K562 (cell line): ENCODE measurements around the gene CPHXL2. TPM values are rescaled to one million over a fixed set of nuclear protein-coding genes. Genes with fewer than 3 reads are reported as not detected.

Source experiments
- ARID1B ChIP-seq: fragments of 450-650 bp; IDR thresholded peaks from 2 replicates; pipeline ENCODE4 v1.6.1; 2016; ENCODE audit warnings: antibody characterized with exemption, mild to moderate bottlenecking, inconsistent platforms
- ATF7 ChIP-seq: fragments of 450-650 bp; IDR thresholded peaks from 2 replicates; pipeline ENCODE4 v1.7.1; 2014; ENCODE audit warnings: mild to moderate bottlenecking, moderate library complexity
- CEBPG ChIP-seq, 3 experiments: fragments of 200-800 bp in 1 of 3; sonication (Bioruptor generic) in 1 of 3; sonication (generic) in 1 of 3; formaldehyde crosslinking in 1 of 3; IDR thresholded peaks in 2 of 3; conservative IDR thresholded peaks in 1 of 3; 2 replicates each; pipeline versions ENCODE4 v1.6.1 to v1.8.0; 2016 to 2022; ENCODE audit warnings: missing compliant biosample characterization in 2 of 3, missing genetic modification characterization in 2 of 3, mild to moderate bottlenecking in 1 of 3, missing genetic modification reagents in 1 of 3
- ERF ChIP-seq: fragments of 450-650 bp; formaldehyde crosslinking; IDR thresholded peaks from 2 replicates; pipeline ENCODE4 v1.4.0; 2020; ENCODE audit warnings: mild to moderate bottlenecking, mixed read lengths
- ETV5 ChIP-seq: sonication (generic); formaldehyde crosslinking; IDR thresholded peaks from 2 replicates; pipeline ENCODE4 v1.4.0; 2020; ENCODE audit warnings: low read depth, mild to moderate bottlenecking, missing genetic modification reagents
- HDAC2 ChIP-seq: fragments of 450-650 bp; IDR thresholded peaks from 2 replicates; pipeline ENCODE4 v1.6.1; 2016; ENCODE audit warnings: mild to moderate bottlenecking
- IRF2 ChIP-seq: sonication (generic); formaldehyde crosslinking; IDR thresholded peaks from 2 replicates; pipeline ENCODE4 v1.8.1; 2022; ENCODE audit warnings: mild to moderate bottlenecking, missing genetic modification reagents
- KLF16 ChIP-seq: IDR thresholded peaks from 2 replicates; pipeline ENCODE4 v1.6.1; 2016; ENCODE audit warnings: antibody characterized with exemption
- LEF1 ChIP-seq: fragments of 450-650 bp; IDR thresholded peaks from 2 replicates; pipeline ENCODE4 v1.6.1; 2016; ENCODE audit warnings: mild to moderate bottlenecking
- NFIC ChIP-seq: fragments of 450-650 bp; IDR thresholded peaks from 2 replicates; pipeline ENCODE4 v1.6.1; 2017; ENCODE audit warnings: mild to moderate bottlenecking, inconsistent platforms
- OTX1 ChIP-seq: fragments of 450-650 bp; formaldehyde crosslinking; IDR thresholded peaks from 2 replicates; pipeline ENCODE4 v1.4.0; 2022; ENCODE audit warnings: mild to moderate bottlenecking
- RBFOX2 ChIP-seq: fragments of 200-400 bp; formaldehyde crosslinking; IDR thresholded peaks from 2 replicates; pipeline ENCODE4 v1.6.1; 2017; ENCODE audit warnings: low read depth, mild to moderate bottlenecking, low read length, moderate library complexity
- RCOR1 ChIP-seq, 2 experiments: IDR thresholded peaks; 2 replicates each; pipeline ENCODE4 v1.6.1; 2012; ENCODE audit warnings: low read depth in 2 of 2, low read length in 2 of 2, borderline replicate concordance in 1 of 2, improper control_type of control experiment in 1 of 2
- SIN3A ChIP-seq, 2 experiments: fragments of 150-350 bp in 1 of 2; IDR thresholded peaks; 2 replicates each; pipeline ENCODE4 v1.6.1; 2011 to 2016; ENCODE audit warnings: borderline replicate concordance in 2 of 2, low read depth in 2 of 2, low read length in 2 of 2, mild to moderate bottlenecking in 2 of 2, moderate library complexity in 2 of 2; ENCODE audit not compliant: control insufficient read depth in 1 of 2
- SMARCA4 ChIP-seq: fragments of 450-650 bp; IDR thresholded peaks from 2 replicates; pipeline ENCODE4 v1.6.1; 2016
- TEAD4 ChIP-seq, 2 experiments: sonication (generic) in 1 of 2; formaldehyde crosslinking in 1 of 2; IDR thresholded peaks; 2 replicates each; pipeline versions ENCODE4 v1.6.1 to v1.8.0; 2012 to 2022; ENCODE audit warnings: borderline replicate concordance in 1 of 2, inconsistent platforms in 1 of 2, low read length in 1 of 2, mild to moderate bottlenecking in 1 of 2, missing genetic modification reagents in 1 of 2
- polyA plus RNA-seq, 8 experiments: library from polyadenylated mRNA; depleted of rRNA in 4 of 8; stranded (reverse) in 5 of 8; unstranded in 3 of 8; fragments of >200 nt; fragmentation: Nextera tagmentation in 2 of 8; fragmentation: Illumina TruSeq in 1 of 8; extraction: Ambion mirVana in 2 of 8; extraction: Trizol in 1 of 8; gene quantifications; 2 replicates each; pipeline versions ENCODE4 v1.2.1 to v1.2.3, GENCODE V29; 2011 to 2014; ENCODE audit warnings: inconsistent platforms in 1 of 8, missing spikeins in 1 of 8
- total RNA-seq, 7 experiments: library from RNA; depleted of rRNA in 6 of 7; stranded (reverse); fragments of >200 nt in 6 of 7; fragmentation: Illumina TruSeq in 2 of 7; extraction: Trizol in 2 of 7; gene quantifications; 2 replicates each; pipeline versions ENCODE4 v1.2.1 to v1.2.3, GENCODE V29; 2011 to 2021; ENCODE audit warnings: low replicate concordance in 1 of 7
- TF ChIP-seq, protein P1 (sequence below), 2 experiments: IDR thresholded peaks in 1 of 2; conservative IDR thresholded peaks in 1 of 2; 2 replicates each; pipeline ENCODE4 v1.6.1; 2016; ENCODE audit warnings: low read depth in 2 of 2, mild to moderate bottlenecking in 1 of 2, missing compliant biosample characterization in 1 of 2, missing genetic modification characterization in 1 of 2, moderate library complexity in 1 of 2
- TF ChIP-seq, protein P2 (sequence below), 2 experiments: fragments of 450-650 bp; IDR thresholded peaks; 2 replicates each; pipeline ENCODE4 v1.6.1; 2018; ENCODE audit warnings: mild to moderate bottlenecking in 2 of 2, low read depth in 1 of 2; ENCODE audit not compliant: partially characterized antibody in 2 of 2
- TF ChIP-seq, protein P3 (sequence below): IDR thresholded peaks from 2 replicates; pipeline ENCODE4 v1.6.1; 2012; ENCODE audit warnings: low read depth, low read length, improper control_type of control experiment, borderline replicate concordance

CPHXL2 gene
- total and polyA plus RNA-seq, 9 of the 15 experiments (the other 6 are each of a cell fraction or from before 2014, with no cell fraction given) = not detected

DNA sequence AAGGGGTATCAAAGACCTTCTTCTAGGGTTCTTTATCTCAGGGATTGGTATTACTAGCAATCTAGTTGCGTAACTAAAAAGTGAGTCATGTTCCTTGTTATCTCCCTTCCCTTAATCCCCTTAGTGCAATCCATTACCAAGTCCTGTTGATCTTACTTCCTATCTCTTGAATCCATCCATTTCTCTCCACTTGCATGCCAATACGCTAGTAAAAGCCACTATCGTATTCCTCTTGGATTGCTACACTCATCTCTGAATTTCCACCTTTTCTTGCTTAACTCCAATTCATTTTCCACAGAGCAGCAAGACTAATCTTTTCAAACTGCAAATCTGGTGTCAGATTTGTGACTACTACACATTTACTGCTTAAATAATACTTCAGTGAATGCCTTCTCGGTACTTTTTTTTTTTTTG lies 51.9 kb downstream of the CPHXL2 start (continued):
- TF ChIP-seq RCOR1 (IDR thresholded peaks at IDR 0.05; ENCODE audit: borderline replicate concordance in 1 of 2, low read depth in 2 of 2, low read length in 2 of 2) = peak in 1 of 2 experiments; percentile 92; a peak in 2 of 4 replicates
- 0 out of 2 replicates have a peak, but pooled peaks have one; percentile 40 for TF ChIP-seq OTX1 (CRISPR knock-in tag)
- TF ChIP-seq NFIC = peak; percentile 56
- TF ChIP-seq, protein P1, sequence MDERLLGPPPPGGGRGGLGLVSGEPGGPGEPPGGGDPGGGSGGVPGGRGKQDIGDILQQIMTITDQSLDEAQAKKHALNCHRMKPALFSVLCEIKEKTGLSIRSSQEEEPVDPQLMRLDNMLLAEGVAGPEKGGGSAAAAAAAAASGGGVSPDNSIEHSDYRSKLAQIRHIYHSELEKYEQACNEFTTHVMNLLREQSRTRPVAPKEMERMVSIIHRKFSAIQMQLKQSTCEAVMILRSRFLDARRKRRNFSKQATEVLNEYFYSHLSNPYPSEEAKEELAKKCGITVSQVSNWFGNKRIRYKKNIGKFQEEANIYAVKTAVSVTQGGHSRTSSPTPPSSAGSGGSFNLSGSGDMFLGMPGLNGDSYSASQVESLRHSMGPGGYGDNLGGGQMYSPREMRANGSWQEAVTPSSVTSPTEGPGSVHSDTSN (CRISPR knock-in tag; IDR thresholded peaks at IDR 0.05; ENCODE audit: low read depth) = no peak
- TF ChIP-seq, protein P1 (tag; conservative IDR thresholded peaks at IDR 0.05; ENCODE audit: low read depth) = peak; percentile 30; the same call in 1 of the 2 replicates
- no peak for TF ChIP-seq RBFOX2
- TF ChIP-seq ARID1B = peak; percentile 96
- TF ChIP-seq, protein P2, sequence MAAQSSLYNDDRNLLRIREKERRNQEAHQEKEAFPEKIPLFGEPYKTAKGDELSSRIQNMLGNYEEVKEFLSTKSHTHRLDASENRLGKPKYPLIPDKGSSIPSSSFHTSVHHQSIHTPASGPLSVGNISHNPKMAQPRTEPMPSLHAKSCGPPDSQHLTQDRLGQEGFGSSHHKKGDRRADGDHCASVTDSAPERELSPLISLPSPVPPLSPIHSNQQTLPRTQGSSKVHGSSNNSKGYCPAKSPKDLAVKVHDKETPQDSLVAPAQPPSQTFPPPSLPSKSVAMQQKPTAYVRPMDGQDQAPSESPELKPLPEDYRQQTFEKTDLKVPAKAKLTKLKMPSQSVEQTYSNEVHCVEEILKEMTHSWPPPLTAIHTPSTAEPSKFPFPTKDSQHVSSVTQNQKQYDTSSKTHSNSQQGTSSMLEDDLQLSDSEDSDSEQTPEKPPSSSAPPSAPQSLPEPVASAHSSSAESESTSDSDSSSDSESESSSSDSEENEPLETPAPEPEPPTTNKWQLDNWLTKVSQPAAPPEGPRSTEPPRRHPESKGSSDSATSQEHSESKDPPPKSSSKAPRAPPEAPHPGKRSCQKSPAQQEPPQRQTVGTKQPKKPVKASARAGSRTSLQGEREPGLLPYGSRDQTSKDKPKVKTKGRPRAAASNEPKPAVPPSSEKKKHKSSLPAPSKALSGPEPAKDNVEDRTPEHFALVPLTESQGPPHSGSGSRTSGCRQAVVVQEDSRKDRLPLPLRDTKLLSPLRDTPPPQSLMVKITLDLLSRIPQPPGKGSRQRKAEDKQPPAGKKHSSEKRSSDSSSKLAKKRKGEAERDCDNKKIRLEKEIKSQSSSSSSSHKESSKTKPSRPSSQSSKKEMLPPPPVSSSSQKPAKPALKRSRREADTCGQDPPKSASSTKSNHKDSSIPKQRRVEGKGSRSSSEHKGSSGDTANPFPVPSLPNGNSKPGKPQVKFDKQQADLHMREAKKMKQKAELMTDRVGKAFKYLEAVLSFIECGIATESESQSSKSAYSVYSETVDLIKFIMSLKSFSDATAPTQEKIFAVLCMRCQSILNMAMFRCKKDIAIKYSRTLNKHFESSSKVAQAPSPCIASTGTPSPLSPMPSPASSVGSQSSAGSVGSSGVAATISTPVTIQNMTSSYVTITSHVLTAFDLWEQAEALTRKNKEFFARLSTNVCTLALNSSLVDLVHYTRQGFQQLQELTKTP (IDR thresholded peaks at IDR 0.05; ENCODE audit: low read depth in 1 of 2, partially characterized antibody in 2 of 2) = peak in 1 of 2 experiments; percentile 44
- peak; percentile 44; the same call in 1 of the 2 replicates for TF ChIP-seq LEF1
- TF ChIP-seq KLF16 = 0 out of 2 replicates have a peak, but pooled peaks have one; percentile 19
- peak; percentile 84 for TF ChIP-seq TEAD4 (IDR thresholded peaks at IDR 0.05; ENCODE audit: low read length)
- TF ChIP-seq TEAD4 (CRISPR knock-in tag; IDR thresholded peaks at IDR 0.05; ENCODE audit: borderline replicate concordance) = no peak
- peak; percentile 79 for TF ChIP-seq CEBPG (CRISPR knock-in tag; IDR thresholded peaks at IDR 0.05)
- peak; percentile 84 to 97 for TF ChIP-seq CEBPG (tag; conservative IDR thresholded peaks at IDR 0.05 in 1 of 2, IDR thresholded peaks at IDR 0.05 in 1 of 2)
- TF ChIP-seq, protein P3, sequence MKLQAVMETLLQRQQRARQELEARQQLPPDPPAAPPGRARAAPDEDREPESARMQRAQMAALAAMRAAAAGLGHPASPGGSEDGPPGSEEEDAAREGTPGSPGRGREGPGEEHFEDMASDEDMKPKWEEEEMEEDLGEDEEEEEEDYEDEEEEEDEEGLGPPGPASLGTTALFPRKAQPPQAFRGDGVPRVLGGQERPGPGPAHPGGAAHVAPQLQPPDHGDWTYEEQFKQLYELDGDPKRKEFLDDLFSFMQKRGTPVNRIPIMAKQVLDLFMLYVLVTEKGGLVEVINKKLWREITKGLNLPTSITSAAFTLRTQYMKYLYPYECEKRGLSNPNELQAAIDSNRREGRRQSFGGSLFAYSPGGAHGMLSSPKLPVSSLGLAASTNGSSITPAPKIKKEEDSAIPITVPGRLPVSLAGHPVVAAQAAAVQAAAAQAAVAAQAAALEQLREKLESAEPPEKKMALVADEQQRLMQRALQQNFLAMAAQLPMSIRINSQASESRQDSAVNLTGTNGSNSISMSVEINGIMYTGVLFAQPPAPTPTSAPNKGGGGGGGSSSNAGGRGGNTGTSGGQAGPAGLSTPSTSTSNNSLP = 0 out of 2 replicates have a peak, but pooled peaks have one; percentile 30
- peak; percentile 97 for TF ChIP-seq SMARCA4
- peak; percentile 94 for TF ChIP-seq HDAC2
- TF ChIP-seq IRF2 = no peak
- no peak for TF ChIP-seq ETV5 (CRISPR knock-in tag)
- no peak for TF ChIP-seq SIN3A (IDR thresholded peaks at IDR 0.05; ENCODE audit: borderline replicate concordance in 2 of 2, control insufficient read depth in 1 of 2, low read depth in 2 of 2, low read length in 2 of 2)
- TF ChIP-seq ATF7 = peak; percentile 75
- no peak for TF ChIP-seq ERF (CRISPR knock-in tag)
